DOHH2 (cell line): ENCODE data around the gene SLC10A6.

Source experiments
- H3F3A ChIP-seq: fragments of 200-600 bp; sonication (generic), shearing (Covaris generic); 2 replicates; pipeline ENCODE4 v1.6.0; 2016; ENCODE audit warnings: antibody characterized with exemption, mild to moderate bottlenecking; ENCODE audit not compliant: control insufficient read depth, insufficient read depth
- H3K27ac ChIP-seq: fragments of 200-600 bp; sonication (generic); 2 replicates; pipeline ENCODE4 v1.5.1; 2014; ENCODE audit warnings: low read depth, mild to moderate bottlenecking, low read length, moderate library complexity
- H3K27me3 ChIP-seq: fragments of 200-600 bp; sonication (generic); 2 replicates; pipeline ENCODE4 v1.6.1; 2014; ENCODE audit warnings: mild to moderate bottlenecking, low read length, mixed read lengths; ENCODE audit not compliant: control insufficient read depth
- H3K36me3 ChIP-seq: fragments of 200-600 bp; sonication (generic); 2 replicates; pipeline ENCODE4 v1.6.1; 2014; ENCODE audit warnings: mild to moderate bottlenecking, low read length, moderate library complexity, mixed read lengths; ENCODE audit not compliant: control insufficient read depth
- H3K4me1 ChIP-seq: fragments of 200-600 bp; sonication (generic); 2 replicates; pipeline ENCODE4 v1.6.1; 2014; ENCODE audit warnings: mild to moderate bottlenecking, low read length, mixed read lengths; ENCODE audit not compliant: control insufficient read depth
- H3K4me2 ChIP-seq: fragments of 200-600 bp; sonication (generic); 2 replicates; pipeline ENCODE4 v1.6.0; 2014; ENCODE audit warnings: mild to moderate bottlenecking, low read length, moderate library complexity
- H3K4me3 ChIP-seq: fragments of 200-600 bp; sonication (generic); 2 replicates; pipeline ENCODE4 v1.5.1; 2014; ENCODE audit warnings: mild to moderate bottlenecking, low read length, mixed read lengths
- H3K79me2 ChIP-seq: fragments of 200-600 bp; sonication (generic); 2 replicates; pipeline ENCODE4 v1.6.1; 2014; ENCODE audit warnings: mild to moderate bottlenecking, low read length, mixed read lengths; ENCODE audit not compliant: control insufficient read depth
- H3K9me2 ChIP-seq: fragments of 200-600 bp; sonication (generic); replicated peaks from 2 replicates; pipeline ENCODE4 v1.6.1; 2014; ENCODE audit warnings: mild to moderate bottlenecking, low read length, mixed read lengths; ENCODE audit not compliant: control insufficient read depth
- H3K9me3 ChIP-seq: fragments of 200-600 bp; sonication (generic); 2 replicates; pipeline ENCODE4 v1.6.1; 2014; ENCODE audit warnings: antibody characterized with exemption, low read length, mixed read lengths; ENCODE audit not compliant: control insufficient read depth, insufficient read depth
- H4K20me1 ChIP-seq: fragments of 200-600 bp; sonication (generic); 2 replicates; pipeline ENCODE4 v1.6.0; 2014; ENCODE audit warnings: low read depth, mild to moderate bottlenecking, antibody characterized with exemption, low read length, moderate library complexity; ENCODE audit not compliant: control insufficient read depth, insufficient read depth
- EZH2phosphoT487 ChIP-seq: fragments of 200-600 bp; sonication (generic); IDR thresholded peaks from 2 replicates; pipeline ENCODE4 v1.6.1; 2017; ENCODE audit warnings: borderline replicate concordance, mild to moderate bottlenecking, antibody characterized with exemption, low read length, moderate library complexity, mixed read lengths
- TF ChIP-seq, protein P1 (sequence below): fragments of 200-600 bp; sonication (generic); IDR thresholded peaks from one replicate; pipeline ENCODE4 v1.5.1; 2014; ENCODE audit warnings: antibody characterized with exemption, mild to moderate bottlenecking, low read depth, low read length; ENCODE audit not compliant: poor library complexity, severe bottlenecking

Gene SLC10A6

DNA sequence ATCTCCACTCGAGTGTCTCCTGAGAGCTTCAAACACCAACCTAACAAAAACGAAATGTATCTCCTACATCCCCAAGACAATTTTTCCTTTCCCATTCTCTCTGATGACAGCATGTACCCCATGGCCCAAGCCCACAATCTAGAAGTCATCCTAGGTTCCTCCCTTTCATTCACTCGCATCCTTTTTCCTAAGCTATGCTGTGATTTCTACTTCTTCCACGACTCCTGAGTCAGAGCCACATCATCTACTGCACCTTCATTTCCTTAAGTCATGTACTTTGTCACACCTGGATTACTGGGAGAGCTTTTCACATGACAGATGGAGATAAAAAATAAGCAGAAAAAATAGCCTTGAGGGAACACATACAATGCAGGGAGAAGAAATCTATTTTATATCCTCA is 23.0 kb upstream of the SLC10A6 start:
- Histone ChIP-seq H3K9me3 (no peaks in the 10 kb centered on the region), H3K9me2 (no peaks in the 10 kb centered on the region), H3K4me3 (no peak overlapping the region), H3K36me3 (no peaks in the 10 kb centered on the region), H3K4me1 (no peaks in the 10 kb centered on the region), H4K20me1 (no peaks in the 10 kb centered on the region), H3K27me3 (no peaks in the 10 kb centered on the region), H3K79me2 (no peaks in the 10 kb centered on the region), H3F3A (no peaks in the 10 kb centered on the region), H3K4me2 (no peak overlapping the region), H3K27ac (no peak overlapping the region)
- TF ChIP-seq, protein P1, sequence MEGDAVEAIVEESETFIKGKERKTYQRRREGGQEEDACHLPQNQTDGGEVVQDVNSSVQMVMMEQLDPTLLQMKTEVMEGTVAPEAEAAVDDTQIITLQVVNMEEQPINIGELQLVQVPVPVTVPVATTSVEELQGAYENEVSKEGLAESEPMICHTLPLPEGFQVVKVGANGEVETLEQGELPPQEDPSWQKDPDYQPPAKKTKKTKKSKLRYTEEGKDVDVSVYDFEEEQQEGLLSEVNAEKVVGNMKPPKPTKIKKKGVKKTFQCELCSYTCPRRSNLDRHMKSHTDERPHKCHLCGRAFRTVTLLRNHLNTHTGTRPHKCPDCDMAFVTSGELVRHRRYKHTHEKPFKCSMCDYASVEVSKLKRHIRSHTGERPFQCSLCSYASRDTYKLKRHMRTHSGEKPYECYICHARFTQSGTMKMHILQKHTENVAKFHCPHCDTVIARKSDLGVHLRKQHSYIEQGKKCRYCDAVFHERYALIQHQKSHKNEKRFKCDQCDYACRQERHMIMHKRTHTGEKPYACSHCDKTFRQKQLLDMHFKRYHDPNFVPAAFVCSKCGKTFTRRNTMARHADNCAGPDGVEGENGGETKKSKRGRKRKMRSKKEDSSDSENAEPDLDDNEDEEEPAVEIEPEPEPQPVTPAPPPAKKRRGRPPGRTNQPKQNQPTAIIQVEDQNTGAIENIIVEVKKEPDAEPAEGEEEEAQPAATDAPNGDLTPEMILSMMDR: no peak
- no peak for TF ChIP-seq EZH2phosphoT487

DNA sequence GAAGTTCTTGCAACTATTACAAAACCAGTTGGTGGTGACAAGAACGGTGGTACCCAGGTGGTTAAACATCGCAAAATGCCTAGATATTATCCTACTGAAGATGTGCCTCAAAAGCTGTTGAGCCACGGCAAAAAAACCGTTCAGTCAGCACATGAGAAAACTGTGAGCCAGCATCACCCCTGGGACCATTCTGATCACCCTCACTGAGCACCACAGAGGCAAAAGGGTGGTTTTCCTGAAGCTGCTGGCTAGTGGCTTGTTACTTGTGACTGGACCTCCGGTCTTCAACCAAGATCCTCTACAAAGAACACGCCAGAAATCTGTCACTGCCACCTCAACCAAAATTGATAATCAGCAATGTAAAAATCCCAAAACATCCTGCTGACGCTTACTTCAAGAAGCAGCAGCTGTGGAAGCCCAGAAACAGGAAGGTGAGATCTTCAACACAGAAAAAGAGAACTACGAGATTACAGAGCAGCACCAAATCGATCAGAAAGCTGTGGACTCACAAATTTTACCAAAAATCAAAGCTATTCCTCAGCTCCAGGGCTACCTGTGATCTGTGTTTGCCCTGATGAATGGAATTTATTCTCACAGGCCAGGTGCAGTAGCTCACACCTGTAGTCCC is 21.4 kb upstream of the SLC10A6 start:
- no peak overlapping the region for H3K4me2 ChIP-seq

DNA sequence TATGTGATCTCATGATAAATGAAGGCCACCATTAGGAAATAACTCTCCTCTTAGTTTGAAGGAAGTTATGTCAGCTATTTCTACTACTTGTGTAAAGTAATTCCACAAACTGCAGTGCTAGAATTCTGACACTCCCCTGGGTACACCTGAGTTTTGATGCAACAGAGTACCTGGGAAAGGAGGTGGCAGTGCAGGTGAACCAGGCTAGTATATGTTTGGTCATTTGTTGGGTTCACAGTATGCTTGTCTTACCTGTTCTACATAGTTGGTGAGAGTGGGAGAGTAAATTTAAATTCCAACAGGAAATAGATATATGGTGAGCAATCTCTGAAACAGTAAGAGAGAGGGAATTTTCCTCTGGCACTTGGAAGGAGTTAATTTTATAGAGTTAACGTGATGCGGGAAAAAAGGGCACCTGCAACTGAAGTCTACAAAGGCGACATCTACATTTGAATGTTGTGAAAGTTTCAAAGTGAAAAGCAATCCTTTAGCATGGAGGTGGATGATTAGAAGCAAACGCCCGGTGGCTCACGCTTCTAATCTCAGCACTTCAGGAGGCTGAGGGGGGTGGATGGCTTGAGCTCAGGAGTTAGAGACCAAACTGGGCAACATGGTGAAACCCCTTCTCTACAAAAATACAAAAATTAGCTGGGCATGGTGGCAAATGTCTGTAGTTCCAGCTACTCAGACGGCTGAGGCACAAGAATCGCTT is 8.3 kb upstream of the SLC10A6 start:
- Histone ChIP-seq H3K4me1 (no peaks in the 10 kb centered on the region), H3F3A (no peaks in the 10 kb centered on the region), H3K27ac (no peak overlapping the region), H3K27me3 (no peaks in the 10 kb centered on the region), H3K9me3 (no peaks in the 10 kb centered on the region), H3K4me2 (no peak overlapping the region), H3K9me2 (no peaks in the 10 kb centered on the region), H4K20me1 (no peaks in the 10 kb centered on the region), H3K36me3 (no peaks in the 10 kb centered on the region), H3K79me2 (no peaks in the 10 kb centered on the region), H3K4me3 (no peak overlapping the region)
- TF ChIP-seq EZH2phosphoT487: no peak
- TF ChIP-seq, protein P1: no peak

More for the DNA sequence above, 21.4 kb upstream of the SLC10A6 start:
- no peak for TF ChIP-seq EZH2phosphoT487
- TF ChIP-seq, protein P1: no peak
- Histone ChIP-seq H3K27me3 (no peaks in the 10 kb centered on the region), H3K4me1 (no peaks in the 10 kb centered on the region), H3K27ac (no peak overlapping the region), H3K9me2 (no peaks in the 10 kb centered on the region), H3F3A (no peaks in the 10 kb centered on the region), H3K4me3 (no peak overlapping the region), H3K79me2 (no peaks in the 10 kb centered on the region), H4K20me1 (no peaks in the 10 kb centered on the region), H3K9me3 (no peaks in the 10 kb centered on the region), H3K36me3 (no peaks in the 10 kb centered on the region)
